Astrocyte (in vitro differentiated cells and primary cell): Measurements from ENCODE around the gene MREG. TPM values are rescaled to one million over a fixed set of nuclear protein-coding genes. Genes with fewer than 3 reads are reported as not detected.

ENCODE experiments used
- DNase-seq: peaks from one replicate; pipeline ENCODE4 v3.0.0-alpha.2; 2010; ENCODE audit warnings: low read depth
- FAIRE-seq: peaks from 2 replicates; lab custom pipeline; 2011; peaks lifted over from hg19 to GRCh38; lab: Jason Lieb, UNC
- H2AFZ ChIP-seq: 2 replicates; pipeline ENCODE4 v1.6.0; 2012; ENCODE audit warnings: low read depth, low read length, inconsistent platforms
- H3K27ac ChIP-seq: 2 replicates; pipeline ENCODE4 v1.5.1; 2011; ENCODE audit warnings: low read depth, low read length, inconsistent platforms
- H3K27me3 ChIP-seq: 2 replicates; pipeline ENCODE4 v1.6.0; 2011; ENCODE audit warnings: low read length, inconsistent platforms; ENCODE audit not compliant: insufficient read depth
- H3K36me3 ChIP-seq: 2 replicates; pipeline ENCODE4 v1.5.1; 2011; ENCODE audit warnings: low read length, inconsistent platforms; ENCODE audit not compliant: insufficient read depth
- H3K4me1 ChIP-seq: 2 replicates; pipeline ENCODE4 v1.5.1; 2011; ENCODE audit warnings: low read length, inconsistent platforms; ENCODE audit not compliant: insufficient read depth
- H3K4me2 ChIP-seq: 2 replicates; pipeline ENCODE4 v1.6.0; 2012; ENCODE audit warnings: low read length, inconsistent platforms
- H3K4me3 ChIP-seq: 2 replicates; pipeline ENCODE4 v1.5.1; 2011; ENCODE audit warnings: low read depth, mild to moderate bottlenecking, low read length, inconsistent platforms; ENCODE audit not compliant: insufficient read depth
- H3K79me2 ChIP-seq: 2 replicates; pipeline ENCODE4 v1.6.0; 2012; ENCODE audit warnings: mild to moderate bottlenecking, low read length, inconsistent platforms; ENCODE audit not compliant: insufficient read depth
- H3K9ac ChIP-seq: 2 replicates; pipeline ENCODE4 v1.6.0; 2012; ENCODE audit warnings: mild to moderate bottlenecking, low read length, inconsistent platforms
- H3K9me3 ChIP-seq: 2 replicates; pipeline ENCODE4 v1.5.1; 2012; ENCODE audit warnings: low read depth, mild to moderate bottlenecking, low read length, inconsistent platforms; ENCODE audit not compliant: insufficient read depth
- H4K20me1 ChIP-seq: 2 replicates; pipeline ENCODE4 v1.6.0; 2012; ENCODE audit warnings: low read length, inconsistent platforms; ENCODE audit not compliant: insufficient read depth
- H3K27ac Mint-ChIP-seq: one replicate; pipeline ENCODE4 v1.8.0; 2021; ENCODE audit warnings: mild to moderate bottlenecking, mixed read lengths; ENCODE audit not compliant: unreplicated experiment
- H3K27me3 Mint-ChIP-seq: one replicate; pipeline ENCODE4 v1.8.0; 2021; ENCODE audit warnings: low read depth, mixed read lengths; ENCODE audit not compliant: unreplicated experiment
- H3K36me3 Mint-ChIP-seq: one replicate; pipeline ENCODE4 v1.8.0; 2021; ENCODE audit warnings: low read depth, mixed read lengths; ENCODE audit not compliant: unreplicated experiment
- H3K4me1 Mint-ChIP-seq: one replicate; pipeline ENCODE4 v1.8.0; 2021; ENCODE audit warnings: low read depth, mixed read lengths; ENCODE audit not compliant: unreplicated experiment
- H3K4me3 Mint-ChIP-seq: one replicate; pipeline ENCODE4 v1.8.0; 2021; ENCODE audit warnings: mild to moderate bottlenecking, moderate library complexity, mixed read lengths; ENCODE audit not compliant: unreplicated experiment
- H3K9me3 Mint-ChIP-seq: one replicate; pipeline ENCODE4 v1.8.0; 2021; ENCODE audit warnings: mild to moderate bottlenecking, mixed read lengths; ENCODE audit not compliant: unreplicated experiment
- CTCF ChIP-seq: IDR thresholded peaks from 2 replicates; pipeline ENCODE4 v1.5.1; 2011; ENCODE audit warnings: low read depth, mild to moderate bottlenecking, inconsistent platforms, low read length, moderate library complexity; ENCODE audit not compliant: insufficient read depth
- EZH2 ChIP-seq: IDR thresholded peaks from 2 replicates; pipeline ENCODE4 v1.6.1; 2012; ENCODE audit warnings: mild to moderate bottlenecking, low read length, inconsistent platforms; ENCODE audit not compliant: insufficient read depth
- total RNA-seq: library from RNA; stranded (reverse); gene quantifications from 2 replicates; pipeline ENCODE4 v1.2.1, GENCODE V29; 2021

Gene MREG
- total RNA-seq, 1 donor from 2014 or later: 7.8 TPM

- H3K27ac ChIP-seq: no peak overlapping the region
- H3K36me3 Mint-ChIP-seq: no peaks in the 10 kb centered on the region
- H3K9ac ChIP-seq: no peak overlapping the region
- no peaks in the 10 kb centered on the region for H3K36me3 ChIP-seq
- no peaks in the 10 kb centered on the region for H3K9me3 ChIP-seq
- no peaks in the 10 kb centered on the region for H3K79me2 ChIP-seq
- peaks cover 5% of the 10 kb centered on the region for H3K9me3 Mint-ChIP-seq
- FAIRE-seq (no peak), DNase-seq (no peak)
- H3K4me3 ChIP-seq: no peak overlapping the region
- H3K27ac Mint-ChIP-seq: no peak overlapping the region
- no peak overlapping the region for H3K4me3 Mint-ChIP-seq
- H3K4me2 ChIP-seq: no peak overlapping the region
- peaks cover 26% of the 10 kb centered on the region for H3K4me1 Mint-ChIP-seq
- no peaks in the 10 kb centered on the region for H3K27me3 Mint-ChIP-seq
- peaks cover 5% of the 10 kb centered on the region for H3K4me1 ChIP-seq
- TF ChIP-seq EZH2: no peak
- no peak for TF ChIP-seq CTCF
- H4K20me1 ChIP-seq: no peaks in the 10 kb centered on the region
- no peak overlapping the region for H2AFZ ChIP-seq
- H3K27me3 ChIP-seq: no peaks in the 10 kb centered on the region
Measured at GRCh38 chr2:215906458-215906857, 106.9 kb downstream of the MREG start.

GRCh38 chr2:215905691-215906090, 107.7 kb downstream of the MREG start:
- H3K9ac ChIP-seq: no peak overlapping the region
- DNase-seq (no peak), FAIRE-seq (no peak)
- no peaks in the 10 kb centered on the region for H3K9me3 ChIP-seq
- H3K4me1 ChIP-seq: peaks cover 5% of the 10 kb centered on the region
- H4K20me1 ChIP-seq: no peaks in the 10 kb centered on the region
- H3K27ac ChIP-seq: no peak overlapping the region
- TF ChIP-seq EZH2: no peak
- no peak overlapping the region for H3K4me3 ChIP-seq
- H3K4me2 ChIP-seq: no peak overlapping the region
- H3K4me3 Mint-ChIP-seq: no peak overlapping the region
- no peak overlapping the region for H3K27ac Mint-ChIP-seq
- H3K36me3 Mint-ChIP-seq: no peaks in the 10 kb centered on the region
- no peaks in the 10 kb centered on the region for H3K36me3 ChIP-seq
- no peak overlapping the region for H2AFZ ChIP-seq
- H3K27me3 ChIP-seq: no peaks in the 10 kb centered on the region
- no peaks in the 10 kb centered on the region for H3K27me3 Mint-ChIP-seq
- H3K4me1 Mint-ChIP-seq: peaks cover 29% of the 10 kb centered on the region
- no peaks in the 10 kb centered on the region for H3K79me2 ChIP-seq
- H3K9me3 Mint-ChIP-seq: peaks cover 5% of the 10 kb centered on the region

GRCh38 chr2:215904101-215904500, 109.2 kb downstream of the MREG start:
- H3K36me3 ChIP-seq: no peaks in the 10 kb centered on the region
- H3K9me3 ChIP-seq: no peaks in the 10 kb centered on the region
- peak overlapping the region; percentile 18 for H2AFZ ChIP-seq
- Mint-ChIP-seq H3K27ac (peak overlapping the region; percentile 98), H3K36me3 (no peaks in the 10 kb centered on the region), H3K9me3 (peaks cover 5% of the 10 kb centered on the region), H3K4me3 (no peak overlapping the region), H3K4me1 (peaks cover 29% of the 10 kb centered on the region), H3K27me3 (no peaks in the 10 kb centered on the region)
- H3K79me2 ChIP-seq: no peaks in the 10 kb centered on the region
- H3K9ac ChIP-seq: no peak overlapping the region
- no peaks in the 10 kb centered on the region for H4K20me1 ChIP-seq
- H3K4me2 ChIP-seq: no peak overlapping the region
- TF ChIP-seq EZH2 (no peak), CTCF (no peak)
- FAIRE-seq: peak; percentile 94
- H3K27me3 ChIP-seq: no peaks in the 10 kb centered on the region
- peaks cover 5% of the 10 kb centered on the region for H3K4me1 ChIP-seq
- DNase-seq: peak; percentile 86
- no peak overlapping the region for H3K4me3 ChIP-seq
- no peak overlapping the region for H3K27ac ChIP-seq
